Stomach smooth muscle (tissue), 2 donors: ENCODE data around the gene P2RY12.

Experiments used
- H3K27ac ChIP-seq: one replicate; pipeline ENCODE4 v1.7.0; 2013; ENCODE audit warnings: mild to moderate bottlenecking, low read length, inconsistent platforms
- H3K27me3 ChIP-seq, 2 donors: one replicate each; pipeline ENCODE4 v1.7.0; 2013; ENCODE audit warnings: low read length in 2 of 2; ENCODE audit not compliant: insufficient read depth in 2 of 2, control insufficient read depth in 1 of 2
- H3K36me3 ChIP-seq, 2 donors: one replicate each; pipeline ENCODE4 v1.7.0; 2013; ENCODE audit warnings: low read length in 2 of 2; ENCODE audit not compliant: control insufficient read depth in 2 of 2, insufficient read depth in 2 of 2
- H3K4me1 ChIP-seq: one replicate; pipeline ENCODE4 v1.7.0; 2013; ENCODE audit warnings: low read length; ENCODE audit not compliant: control insufficient read depth, insufficient read depth
- H3K4me3 ChIP-seq, 2 donors: one replicate each; pipeline ENCODE4 v1.7.0; 2013; ENCODE audit warnings: low read length in 2 of 2
- H3K9ac ChIP-seq, 2 donors: one replicate each; pipeline ENCODE4 v1.7.0; 2013; ENCODE audit warnings: low read length in 2 of 2, mild to moderate bottlenecking in 1 of 2
- H3K9me3 ChIP-seq, 2 donors: one replicate each; pipeline ENCODE4 v1.7.0; 2013; ENCODE audit warnings: low read length in 2 of 2; ENCODE audit not compliant: control insufficient read depth in 2 of 2
- donor health status: healthy.
- donor health status: Pancreatic carcinoma.

Gene P2RY12

DNA sequence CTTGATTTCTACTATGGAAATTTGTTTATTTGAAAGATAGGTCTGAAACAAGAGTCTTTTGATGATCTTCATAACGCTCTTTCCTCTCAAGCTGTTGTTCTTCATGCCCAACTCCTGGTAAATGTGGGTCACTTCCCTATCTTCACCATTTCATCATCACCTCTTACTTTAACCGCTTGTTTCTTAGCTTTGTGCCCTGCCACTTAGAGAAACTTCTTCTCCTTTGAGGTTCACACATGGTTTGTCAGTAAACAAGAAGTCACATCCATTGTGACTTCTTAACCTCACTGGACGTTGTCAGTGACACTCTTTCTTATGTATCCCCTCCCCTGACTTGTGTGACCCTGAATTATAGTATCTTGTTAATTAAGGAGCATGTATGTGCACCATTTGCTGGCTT lies 38.3 kb downstream of the P2RY12 start:
- Histone ChIP-seq H3K27me3 (no peaks in the 10 kb centered on the region), H3K4me3 (peak overlapping the region in 1 of 2 donors; percentile 22), H3K9ac (no peak overlapping the region), H3K9me3 (no peaks in the 10 kb centered on the region), H3K27ac (no peak overlapping the region), H3K36me3 (no peaks in the 10 kb centered on the region), H3K4me1 (no peaks in the 10 kb centered on the region)

- H3K27me3 ChIP-seq = no peaks in the 10 kb centered on the region
- H3K36me3 ChIP-seq = no peaks in the 10 kb centered on the region
- no peaks in the 10 kb centered on the region for H3K4me1 ChIP-seq
- H3K27ac ChIP-seq = no peak overlapping the region
- H3K4me3 ChIP-seq = peak overlapping the region; percentile 22 to 23
- H3K9ac ChIP-seq = no peak overlapping the region
- no peaks in the 10 kb centered on the region for H3K9me3 ChIP-seq
These were observed 38.7 kb downstream of the P2RY12 start for GRCh38 chr3:151345859-151346258.

- H3K27ac ChIP-seq = no peak overlapping the region
- H3K9me3 ChIP-seq = no peaks in the 10 kb centered on the region
- H3K36me3 ChIP-seq = no peaks in the 10 kb centered on the region
- no peaks in the 10 kb centered on the region for H3K4me1 ChIP-seq
- no peak overlapping the region for H3K9ac ChIP-seq
- no peaks in the 10 kb centered on the region for H3K27me3 ChIP-seq
- no peak overlapping the region for H3K4me3 ChIP-seq
These were observed 52.9 kb downstream of the P2RY12 start for GRCh38 chr3:151331696-151332095.

DNA sequence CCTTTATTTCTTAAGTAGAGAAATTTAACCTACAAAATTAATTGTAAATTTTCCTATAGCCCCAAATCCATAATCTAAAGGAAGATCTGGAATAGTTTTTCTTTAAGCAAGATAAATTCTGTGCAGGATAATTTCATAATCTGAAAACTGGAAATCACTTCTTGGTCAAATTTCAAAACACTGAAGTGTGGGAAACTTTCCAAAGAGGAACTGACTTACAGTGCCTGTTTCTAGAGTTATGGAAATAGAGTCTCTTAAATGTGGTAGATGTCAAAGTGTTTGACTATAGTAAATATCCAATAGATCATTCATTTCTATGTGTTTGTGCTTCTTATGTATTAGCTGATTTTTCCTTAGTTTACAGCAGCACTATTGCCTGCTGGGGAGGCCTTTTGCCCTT lies 53.7 kb downstream of the P2RY12 start:
- Histone ChIP-seq H3K27ac (no peak overlapping the region), H3K4me3 (no peak overlapping the region), H3K9ac (no peak overlapping the region), H3K4me1 (no peaks in the 10 kb centered on the region), H3K36me3 (no peaks in the 10 kb centered on the region), H3K27me3 (no peaks in the 10 kb centered on the region), H3K9me3 (no peaks in the 10 kb centered on the region)

- Histone ChIP-seq H3K9ac (no peak overlapping the region), H3K36me3 (no peaks in the 10 kb centered on the region), H3K9me3 (no peaks in the 10 kb centered on the region), H3K27ac (no peak overlapping the region), H3K4me1 (no peaks in the 10 kb centered on the region), H3K27me3 (no peaks in the 10 kb centered on the region), H3K4me3 (no peak overlapping the region)
These were observed 54.2 kb downstream of the P2RY12 start for GRCh38 chr3:151330379-151330778.

DNA sequence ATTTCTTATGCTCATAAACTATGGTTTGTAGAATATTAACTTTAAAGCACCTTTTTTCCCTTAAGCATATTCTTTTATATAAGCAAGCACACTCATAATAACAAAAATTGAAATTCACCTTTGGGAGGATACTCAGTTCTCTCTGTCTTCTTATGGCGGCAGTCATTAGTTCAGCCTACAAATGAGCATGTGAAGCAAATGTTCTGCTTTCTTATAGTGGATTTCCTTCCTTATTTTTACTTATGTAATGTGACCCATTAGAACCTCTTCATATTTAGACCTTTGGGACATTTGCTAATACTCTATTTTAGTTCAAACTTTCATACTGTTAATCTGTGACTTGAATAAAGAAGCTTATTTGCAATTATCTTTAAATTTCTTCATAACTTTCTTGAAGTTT lies 55.2 kb downstream of the P2RY12 start, which contains the start of gene P2RY13:
TSS of gene P2RY13 (minus strand) at position 187 of the 400 bp plus-strand sequence. CDS start at position 166, 21 bp downstream.
- H3K27ac ChIP-seq = no peak within 1 kb of the TSS
- H3K9me3 ChIP-seq = no peaks in the 10 kb centered on the region
- H3K4me3 ChIP-seq = no peak within 1 kb of the TSS
- H3K36me3 ChIP-seq = no peaks in the 10 kb centered on the region
- H3K27me3 ChIP-seq = no peaks in the 10 kb centered on the region
- H3K9ac ChIP-seq = no peak within 1 kb of the TSS
- no peaks in the 10 kb centered on the region for H3K4me1 ChIP-seq

GRCh38 chr3:151328298-151328995 lies 56.1 kb downstream of the P2RY12 start:
- Histone ChIP-seq H3K27me3 (no peaks in the 10 kb centered on the region), H3K4me1 (no peaks in the 10 kb centered on the region), H3K27ac (no peak overlapping the region), H3K36me3 (no peaks in the 10 kb centered on the region), H3K4me3 (no peak overlapping the region), H3K9me3 (no peaks in the 10 kb centered on the region), H3K9ac (no peak overlapping the region)

- Histone ChIP-seq H3K9me3 (no peaks in the 10 kb centered on the region), H3K27ac (no peak overlapping the region), H3K9ac (no peak overlapping the region), H3K36me3 (no peaks in the 10 kb centered on the region), H3K27me3 (no peaks in the 10 kb centered on the region), H3K4me3 (no peak overlapping the region), H3K4me1 (no peaks in the 10 kb centered on the region)
These were observed 56.9 kb downstream of the P2RY12 start for GRCh38 chr3:151327571-151328198.

GRCh38 chr3:151322511-151322910 lies 62.0 kb downstream of the P2RY12 start:
- Histone ChIP-seq H3K4me3 (no peak overlapping the region), H3K36me3 (no peaks in the 10 kb centered on the region), H3K27ac (no peak overlapping the region), H3K27me3 (no peaks in the 10 kb centered on the region), H3K9me3 (no peaks in the 10 kb centered on the region), H3K9ac (no peak overlapping the region), H3K4me1 (no peaks in the 10 kb centered on the region)

- H3K4me3 ChIP-seq = no peak overlapping the region
- no peaks in the 10 kb centered on the region for H3K4me1 ChIP-seq
These were observed 63.0 kb downstream of the P2RY12 start for GRCh38 chr3:151321526-151321925.

GRCh38 chr3:151320131-151320530 lies 64.4 kb downstream of the P2RY12 start:
- no peaks in the 10 kb centered on the region for H3K4me1 ChIP-seq
- H3K9ac ChIP-seq = no peak overlapping the region
- H3K4me3 ChIP-seq = no peak overlapping the region
- H3K27ac ChIP-seq = no peak overlapping the region
- no peaks in the 10 kb centered on the region for H3K27me3 ChIP-seq
- no peaks in the 10 kb centered on the region for H3K9me3 ChIP-seq
- no peaks in the 10 kb centered on the region for H3K36me3 ChIP-seq

More at GRCh38 chr3:151321526-151321925, 63.0 kb downstream of the P2RY12 start:
- H3K9me3 ChIP-seq = no peaks in the 10 kb centered on the region
- no peak overlapping the region for H3K27ac ChIP-seq
- no peaks in the 10 kb centered on the region for H3K27me3 ChIP-seq
- no peaks in the 10 kb centered on the region for H3K36me3 ChIP-seq
- H3K9ac ChIP-seq = no peak overlapping the region
